Endothelial cell of umbilical vein (primary cell): ENCODE measurements around the gene MT1E.

Experiments used
- CTCF ChIP-seq, 2 donors: IDR thresholded peaks; 1 replicate in 1 of 2; 2 replicates in 1 of 2; pipeline ENCODE4 v1.5.1; 2011; ENCODE audit warnings: low read length in 2 of 2, mild to moderate bottlenecking in 2 of 2, moderate library complexity in 2 of 2, control low read depth in 1 of 2, inconsistent platforms in 1 of 2, low read depth in 1 of 2; ENCODE audit not compliant: insufficient read depth in 1 of 2; ENCODE audit errors: extremely low read depth in 1 of 2
- POLR2A ChIP-seq: IDR thresholded peaks from 2 replicates; pipeline ENCODE4 v1.6.1; 2012; ENCODE audit warnings: low read depth, mild to moderate bottlenecking, control low read depth, low read length
- POLR2AphosphoS5 ChIP-seq: IDR thresholded peaks from 2 replicates; pipeline ENCODE4 v1.6.1; 2012; ENCODE audit warnings: low read depth, mild to moderate bottlenecking, control low read depth, low read length, moderate library complexity; ENCODE audit not compliant: insufficient read depth

DNA sequence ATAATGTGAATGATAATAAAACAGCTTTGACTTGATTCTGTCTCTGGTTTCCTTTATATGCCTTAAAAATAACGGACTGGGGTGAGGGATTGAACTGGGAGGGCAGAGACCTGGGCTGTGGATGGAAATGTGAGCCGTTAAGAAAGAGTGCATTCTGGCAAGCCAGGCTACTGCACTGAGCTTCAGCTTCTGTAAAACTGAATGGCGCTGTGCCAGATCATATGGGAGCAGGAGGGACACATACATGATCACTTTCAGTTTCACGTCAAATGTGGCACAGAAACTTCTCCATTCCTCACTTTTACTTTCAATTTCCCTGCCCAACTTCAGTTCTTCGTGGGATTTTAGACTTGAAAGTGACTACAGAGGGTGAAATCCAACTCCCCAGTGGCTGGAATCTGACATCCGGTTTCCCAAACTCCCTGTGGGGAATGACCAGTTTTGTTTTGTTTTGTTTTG is 16.1 kb upstream of the MT1E start:
- no peak for TF ChIP-seq CTCF (IDR thresholded peaks at IDR 0.05; ENCODE audit: extremely low read depth in 1 of 2, insufficient read depth in 1 of 2, low read depth in 1 of 2, low read length in 2 of 2)
- peak; percentile 72 for TF ChIP-seq POLR2A
- peak; percentile 55 for TF ChIP-seq POLR2AphosphoS5
